ENCODE data around the gene C9.

DNA sequence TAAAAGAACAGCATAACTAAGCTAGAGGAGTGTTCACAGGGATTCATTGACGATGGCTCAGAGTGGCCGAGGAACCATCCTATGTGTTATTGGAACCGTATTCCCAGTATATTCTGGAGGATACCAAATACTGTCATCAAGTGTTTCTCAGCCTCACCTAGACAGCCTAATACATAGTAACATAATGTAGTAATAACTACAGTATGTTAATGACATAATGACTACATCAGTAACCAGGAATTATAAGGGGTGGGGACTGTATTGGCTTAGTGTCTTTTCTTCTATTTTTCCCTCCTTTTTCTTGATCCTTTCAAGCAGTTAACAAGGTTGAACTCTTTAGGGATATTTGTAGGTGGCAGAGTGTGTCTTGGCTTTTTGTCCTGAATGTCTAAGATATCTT lies 26.6 kb upstream of the C9 start:
- no peak for TF ChIP-seq RAD21 (conservative IDR thresholded peaks at IDR 0.05 in 1 of 2, IDR thresholded peaks at IDR 0.05 in 1 of 2)
- TF ChIP-seq NFE2L2 (conservative IDR thresholded peaks at IDR 0.05; ENCODE audit: low read length), result no peak
- TF ChIP-seq, protein P1, sequence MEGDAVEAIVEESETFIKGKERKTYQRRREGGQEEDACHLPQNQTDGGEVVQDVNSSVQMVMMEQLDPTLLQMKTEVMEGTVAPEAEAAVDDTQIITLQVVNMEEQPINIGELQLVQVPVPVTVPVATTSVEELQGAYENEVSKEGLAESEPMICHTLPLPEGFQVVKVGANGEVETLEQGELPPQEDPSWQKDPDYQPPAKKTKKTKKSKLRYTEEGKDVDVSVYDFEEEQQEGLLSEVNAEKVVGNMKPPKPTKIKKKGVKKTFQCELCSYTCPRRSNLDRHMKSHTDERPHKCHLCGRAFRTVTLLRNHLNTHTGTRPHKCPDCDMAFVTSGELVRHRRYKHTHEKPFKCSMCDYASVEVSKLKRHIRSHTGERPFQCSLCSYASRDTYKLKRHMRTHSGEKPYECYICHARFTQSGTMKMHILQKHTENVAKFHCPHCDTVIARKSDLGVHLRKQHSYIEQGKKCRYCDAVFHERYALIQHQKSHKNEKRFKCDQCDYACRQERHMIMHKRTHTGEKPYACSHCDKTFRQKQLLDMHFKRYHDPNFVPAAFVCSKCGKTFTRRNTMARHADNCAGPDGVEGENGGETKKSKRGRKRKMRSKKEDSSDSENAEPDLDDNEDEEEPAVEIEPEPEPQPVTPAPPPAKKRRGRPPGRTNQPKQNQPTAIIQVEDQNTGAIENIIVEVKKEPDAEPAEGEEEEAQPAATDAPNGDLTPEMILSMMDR (IDR thresholded peaks at IDR 0.05), result no peak
- no peak for TF ChIP-seq CBX2 (IDR thresholded peaks at IDR 0.05; ENCODE audit: borderline replicate concordance, low read depth)
- TF ChIP-seq MAZ (IDR thresholded peaks at IDR 0.05; ENCODE audit: borderline replicate concordance, low read depth, low read length), result no peak
- no peak for TF ChIP-seq CHD2 (IDR thresholded peaks at IDR 0.05; ENCODE audit: low read length, partially characterized antibody)
- TF ChIP-seq NR3C1 (IDR thresholded peaks at IDR 0.05), result no peak
- TF ChIP-seq, protein P2, sequence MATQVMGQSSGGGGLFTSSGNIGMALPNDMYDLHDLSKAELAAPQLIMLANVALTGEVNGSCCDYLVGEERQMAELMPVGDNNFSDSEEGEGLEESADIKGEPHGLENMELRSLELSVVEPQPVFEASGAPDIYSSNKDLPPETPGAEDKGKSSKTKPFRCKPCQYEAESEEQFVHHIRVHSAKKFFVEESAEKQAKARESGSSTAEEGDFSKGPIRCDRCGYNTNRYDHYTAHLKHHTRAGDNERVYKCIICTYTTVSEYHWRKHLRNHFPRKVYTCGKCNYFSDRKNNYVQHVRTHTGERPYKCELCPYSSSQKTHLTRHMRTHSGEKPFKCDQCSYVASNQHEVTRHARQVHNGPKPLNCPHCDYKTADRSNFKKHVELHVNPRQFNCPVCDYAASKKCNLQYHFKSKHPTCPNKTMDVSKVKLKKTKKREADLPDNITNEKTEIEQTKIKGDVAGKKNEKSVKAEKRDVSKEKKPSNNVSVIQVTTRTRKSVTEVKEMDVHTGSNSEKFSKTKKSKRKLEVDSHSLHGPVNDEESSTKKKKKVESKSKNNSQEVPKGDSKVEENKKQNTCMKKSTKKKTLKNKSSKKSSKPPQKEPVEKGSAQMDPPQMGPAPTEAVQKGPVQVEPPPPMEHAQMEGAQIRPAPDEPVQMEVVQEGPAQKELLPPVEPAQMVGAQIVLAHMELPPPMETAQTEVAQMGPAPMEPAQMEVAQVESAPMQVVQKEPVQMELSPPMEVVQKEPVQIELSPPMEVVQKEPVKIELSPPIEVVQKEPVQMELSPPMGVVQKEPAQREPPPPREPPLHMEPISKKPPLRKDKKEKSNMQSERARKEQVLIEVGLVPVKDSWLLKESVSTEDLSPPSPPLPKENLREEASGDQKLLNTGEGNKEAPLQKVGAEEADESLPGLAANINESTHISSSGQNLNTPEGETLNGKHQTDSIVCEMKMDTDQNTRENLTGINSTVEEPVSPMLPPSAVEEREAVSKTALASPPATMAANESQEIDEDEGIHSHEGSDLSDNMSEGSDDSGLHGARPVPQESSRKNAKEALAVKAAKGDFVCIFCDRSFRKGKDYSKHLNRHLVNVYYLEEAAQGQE (IDR thresholded peaks at IDR 0.05), result no peak
- no peak for TF ChIP-seq TFCP2L1 (CRISPR knock-in tag; IDR thresholded peaks at IDR 0.05)
- no peak for TF ChIP-seq FOSL2 (IDR thresholded peaks at IDR 0.05)
- no peak for TF ChIP-seq FOSL2 (CRISPR knock-in tag; IDR thresholded peaks at IDR 0.05)
- TF ChIP-seq, protein P3, sequence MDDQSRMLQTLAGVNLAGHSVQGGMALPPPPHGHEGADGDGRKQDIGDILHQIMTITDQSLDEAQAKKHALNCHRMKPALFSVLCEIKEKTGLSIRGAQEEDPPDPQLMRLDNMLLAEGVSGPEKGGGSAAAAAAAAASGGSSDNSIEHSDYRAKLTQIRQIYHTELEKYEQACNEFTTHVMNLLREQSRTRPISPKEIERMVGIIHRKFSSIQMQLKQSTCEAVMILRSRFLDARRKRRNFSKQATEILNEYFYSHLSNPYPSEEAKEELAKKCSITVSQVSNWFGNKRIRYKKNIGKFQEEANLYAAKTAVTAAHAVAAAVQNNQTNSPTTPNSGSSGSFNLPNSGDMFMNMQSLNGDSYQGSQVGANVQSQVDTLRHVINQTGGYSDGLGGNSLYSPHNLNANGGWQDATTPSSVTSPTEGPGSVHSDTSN (IDR thresholded peaks at IDR 0.05), result no peak
- TF ChIP-seq POLR2A (IDR thresholded peaks at IDR 0.05; ENCODE audit: low read length), result no peak
- TF ChIP-seq KDM5A (IDR thresholded peaks at IDR 0.05), result no peak
- TF ChIP-seq HDAC2 (IDR thresholded peaks at IDR 0.05), result no peak

Measured in A549 (cell line).